Left lung (tissue), 10 donors: Measurements from ENCODE around the gene FRYL. TPM values are rescaled to one million over a fixed set of nuclear protein-coding genes. Genes with fewer than 3 reads are reported as not detected.
A peak's percentile ranks its signal among the peaks of the same experiment; 100 is the strongest.
"Not testable (repeated sequence)": the region's sequence is repeated elsewhere in the genome, so short reads cannot be mapped to it uniquely, and the experiment has no call there.

ENCODE experiments used
- ATAC-seq: fragments of 200-7000 bp; cut with Tn5 transposase; one replicate; pipeline ENCODE4 v1.9.1; 2020; ENCODE audit warnings: moderate library complexity
- DNase-seq, 4 donors: peaks; one replicate each; pipeline ENCODE4 v3.0.0-alpha.2; 2013 to 2020
- H3K27ac ChIP-seq, 2 donors: fragments of 200-600 bp; sonication (generic) in 1 of 2; one replicate each; pipeline versions ENCODE4 v1.5.0 to v1.8.0; 2020 to 2021
- H3K27me3 ChIP-seq, 2 donors: fragments of 200-600 bp; sonication (generic) in 1 of 2; one replicate each; pipeline versions ENCODE4 v1.5.0 to v1.8.0; 2020 to 2021
- H3K36me3 ChIP-seq, 2 donors: fragments of 200-600 bp; sonication (generic) in 1 of 2; one replicate each; pipeline versions ENCODE4 v1.5.0 to v1.8.0; 2020 to 2021
- H3K4me1 ChIP-seq, 2 donors: fragments of 200-600 bp; one replicate each; pipeline ENCODE4 v1.8.0; 2021
- H3K4me3 ChIP-seq, 2 donors: fragments of 200-600 bp; sonication (generic) in 1 of 2; one replicate each; pipeline versions ENCODE4 v1.5.0 to v1.8.0; 2020 to 2021; ENCODE audit warnings: mild to moderate bottlenecking in 1 of 2
- H3K9me3 ChIP-seq, 2 donors: fragments of 200-600 bp; sonication (generic) in 1 of 2; one replicate each; pipeline versions ENCODE4 v1.5.0 to v1.8.0; 2020 to 2021
- intact Hi-C, 2 donors: fragments of 100-400 bp; cut with DNase I; formaldehyde crosslinking; loops; one replicate each; pipeline versions ENCODE4 v1.11.2 to v1.14.2; 2022
- polyA plus RNA-seq, 6 donors: library from polyadenylated mRNA; unstranded; fragments of 120-200 nt; gene quantifications; one replicate each; pipeline ENCODE4 v1.2.1, GENCODE V29; 2013; ENCODE audit not compliant: insufficient read length in 6 of 6
- total RNA-seq, 2 donors: library from RNA; stranded (reverse); fragmentation: NEBNext Ultra II Directional; extraction: Animal tissue kit (Norgen Biotek cat#: 25700); gene quantifications; one replicate each; pipeline ENCODE4 v1.2.1, GENCODE V29; 2021
- TF ChIP-seq, protein P1 (sequence below), 2 donors: fragments of 200-600 bp; sonication (generic) in 1 of 2; IDR thresholded peaks; one replicate each; pipeline versions ENCODE4 v1.5.0 to v1.8.0; 2021; ENCODE audit warnings: antibody characterized with exemption in 2 of 2
- donor health status: DM: no; HTN: yes; CAD: no.
- donor health status: DM: no; HTN: no; CAD: no.

Gene FRYL
- total and polyA plus RNA-seq, 8 donors, result 41.9 to 72.7 (median 50.3) TPM

DNA sequence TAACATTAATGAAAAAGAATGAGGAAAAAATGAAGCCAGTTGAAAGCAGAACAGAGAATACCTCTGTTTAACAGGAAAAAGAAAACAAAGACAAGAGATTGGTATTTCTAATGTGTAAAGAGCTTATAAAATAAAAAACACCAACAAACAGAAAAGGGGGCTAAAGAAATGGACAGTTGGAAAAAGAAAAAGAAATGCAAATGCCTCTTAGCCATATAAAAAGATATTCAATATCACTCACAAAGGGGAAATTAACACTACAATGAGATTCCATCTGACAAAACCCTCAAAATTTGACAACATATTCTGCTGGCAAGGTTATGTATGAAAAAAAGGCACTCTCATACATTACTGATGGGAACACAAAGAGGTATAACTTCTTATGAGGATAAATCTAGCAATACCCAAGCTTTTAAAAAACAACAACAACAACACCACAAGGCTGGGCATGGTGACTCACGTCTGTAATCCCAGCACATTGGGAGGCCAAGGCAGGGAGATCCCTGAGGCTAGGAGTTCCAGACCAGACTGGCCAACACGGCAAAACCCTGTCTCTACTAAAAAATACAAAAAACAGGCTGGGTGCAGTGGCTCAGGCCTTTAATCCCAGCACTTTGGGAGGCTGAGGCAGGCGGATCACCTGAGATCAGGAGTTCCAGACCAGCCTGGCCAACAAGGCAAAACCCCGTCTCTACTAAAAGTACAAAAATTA lies 75.8 kb downstream of the FRYL start:
- TF ChIP-seq, protein P1, sequence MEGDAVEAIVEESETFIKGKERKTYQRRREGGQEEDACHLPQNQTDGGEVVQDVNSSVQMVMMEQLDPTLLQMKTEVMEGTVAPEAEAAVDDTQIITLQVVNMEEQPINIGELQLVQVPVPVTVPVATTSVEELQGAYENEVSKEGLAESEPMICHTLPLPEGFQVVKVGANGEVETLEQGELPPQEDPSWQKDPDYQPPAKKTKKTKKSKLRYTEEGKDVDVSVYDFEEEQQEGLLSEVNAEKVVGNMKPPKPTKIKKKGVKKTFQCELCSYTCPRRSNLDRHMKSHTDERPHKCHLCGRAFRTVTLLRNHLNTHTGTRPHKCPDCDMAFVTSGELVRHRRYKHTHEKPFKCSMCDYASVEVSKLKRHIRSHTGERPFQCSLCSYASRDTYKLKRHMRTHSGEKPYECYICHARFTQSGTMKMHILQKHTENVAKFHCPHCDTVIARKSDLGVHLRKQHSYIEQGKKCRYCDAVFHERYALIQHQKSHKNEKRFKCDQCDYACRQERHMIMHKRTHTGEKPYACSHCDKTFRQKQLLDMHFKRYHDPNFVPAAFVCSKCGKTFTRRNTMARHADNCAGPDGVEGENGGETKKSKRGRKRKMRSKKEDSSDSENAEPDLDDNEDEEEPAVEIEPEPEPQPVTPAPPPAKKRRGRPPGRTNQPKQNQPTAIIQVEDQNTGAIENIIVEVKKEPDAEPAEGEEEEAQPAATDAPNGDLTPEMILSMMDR (IDR thresholded peaks at IDR 0.05), result no peak
- Histone ChIP-seq H3K36me3 (peaks cover 0 to 8% of the 10 kb centered on the region in 2 donors), H3K27ac (no peak overlapping the region), H3K27me3 (no peaks in the 10 kb centered on the region), H3K9me3 (no peaks in the 10 kb centered on the region), H3K4me1 (peaks cover 0 to 12% of the 10 kb centered on the region in 2 donors), H3K4me3 (no peak overlapping the region)
- intact Hi-C loops, result no loop called here
- no peak for DNase-seq
- ATAC-seq, result no peak

GRCh38 chr4:48699475-48699874 lies 80.6 kb downstream of the FRYL start:
- H3K36me3 ChIP-seq, result no peaks in the 10 kb centered on the region
- ATAC-seq, result peak; percentile 67
- peaks cover 7 to 29% of the 10 kb centered on the region in 2 donors for H3K4me1 ChIP-seq
- TF ChIP-seq, protein P1 (IDR thresholded peaks at IDR 0.05), result no peak
- no peaks in the 10 kb centered on the region for H3K9me3 ChIP-seq
- no peak for DNase-seq
- H3K27me3 ChIP-seq, result no peaks in the 10 kb centered on the region
- intact Hi-C loops, result no loop called here
- H3K4me3 ChIP-seq, result no peak overlapping the region
- H3K27ac ChIP-seq, result no peak overlapping the region

DNA sequence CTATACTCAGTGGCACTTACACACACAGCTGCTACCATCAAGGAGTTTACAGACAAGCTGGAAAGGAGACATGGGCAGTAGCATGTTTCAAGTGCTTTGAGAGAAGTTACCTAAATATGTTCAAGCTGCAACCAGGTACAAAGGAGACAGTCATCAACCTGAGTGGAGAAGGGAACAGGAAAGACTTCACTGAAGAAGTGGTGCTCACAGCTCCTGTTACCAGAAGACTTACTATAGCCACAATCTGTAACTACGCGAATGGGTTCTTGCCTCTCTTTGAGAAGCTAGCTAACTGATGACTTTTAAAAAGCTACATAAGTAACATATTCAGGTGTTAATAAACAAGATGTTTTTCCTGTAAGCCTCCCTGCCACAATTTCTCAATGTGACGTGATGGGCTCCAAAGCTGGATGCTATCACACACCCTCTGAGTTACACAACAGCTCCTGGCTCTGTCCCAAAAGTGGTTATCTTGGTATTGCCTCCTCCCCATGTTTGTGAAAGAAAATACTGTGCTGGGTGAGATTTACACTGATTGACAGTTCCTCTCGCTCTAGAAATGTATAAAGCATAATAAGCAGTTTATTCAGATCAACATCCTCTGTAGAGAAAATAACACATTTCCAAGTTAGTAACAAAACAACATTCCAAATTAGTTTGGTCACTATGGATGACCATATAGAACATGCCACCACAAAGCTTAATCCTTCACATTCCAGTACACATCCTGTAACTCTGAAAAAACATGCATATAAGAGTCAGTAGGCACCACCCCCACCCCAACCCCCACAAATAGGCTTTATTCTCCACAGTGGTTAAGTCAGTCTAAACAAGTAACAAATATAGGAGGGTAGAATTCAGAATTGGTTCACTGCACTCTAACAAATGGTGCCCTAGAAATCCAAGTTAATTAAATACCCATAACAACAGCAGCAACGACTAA lies 81.8 kb downstream of the FRYL start:
- peak; percentile 57 for ATAC-seq
- peak overlapping the region in 1 of 2 donors; percentile 4 for H3K27ac ChIP-seq
- no peaks in the 10 kb centered on the region for H3K36me3 ChIP-seq
- intact Hi-C loops, result no loop called here
- no peaks in the 10 kb centered on the region for H3K27me3 ChIP-seq
- TF ChIP-seq, protein P1 (IDR thresholded peaks at IDR 0.05), result no peak
- H3K4me1 ChIP-seq, result peaks cover 7 to 29% of the 10 kb centered on the region in 2 donors
- H3K9me3 ChIP-seq, result no peaks in the 10 kb centered on the region
- peak in 2 of 4 donors; percentile 65 to 71 for DNase-seq
- H3K4me3 ChIP-seq, result no peak overlapping the region

- H3K27ac ChIP-seq, intact Hi-C loops, H3K9me3 ChIP-seq, H3K27me3 ChIP-seq, DNase-seq, ATAC-seq, H3K4me3 ChIP-seq, H3K36me3 ChIP-seq: not testable (repeated sequence)
- H3K4me1 ChIP-seq, result peaks cover 7 to 29% of the 10 kb centered on the region in 2 donors
Observed at GRCh38 chr4:48697516-48697915, 82.6 kb downstream of the FRYL start.

DNA sequence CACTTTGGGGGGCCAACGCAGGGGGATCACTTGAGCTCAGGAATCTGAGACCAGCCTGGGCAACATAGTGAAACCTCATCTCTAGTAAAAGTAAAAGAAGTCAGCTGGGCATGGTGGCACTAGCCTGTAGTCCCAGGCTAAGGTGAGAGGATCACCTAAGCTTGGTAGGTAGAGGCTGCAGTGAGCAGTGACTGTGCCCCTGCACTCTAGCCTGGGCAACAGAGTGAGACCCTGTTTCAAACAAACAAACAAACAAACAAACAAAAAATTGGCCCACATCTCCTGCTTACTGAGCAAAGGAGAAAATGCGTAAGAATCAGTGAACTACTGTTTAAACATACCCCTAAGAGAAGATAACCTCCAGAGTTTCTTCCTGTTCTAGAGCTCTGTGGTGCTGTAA lies 85.3 kb downstream of the FRYL start:
- no peak overlapping the region for H3K4me3 ChIP-seq
- H3K27ac ChIP-seq, result no peak overlapping the region
- no peaks in the 10 kb centered on the region for H3K9me3 ChIP-seq
- intact Hi-C loops, result no loop called here
- H3K27me3 ChIP-seq, result no peaks in the 10 kb centered on the region
- no peaks in the 10 kb centered on the region for H3K36me3 ChIP-seq
- TF ChIP-seq, protein P1 (IDR thresholded peaks at IDR 0.05), result no peak
- H3K4me1 ChIP-seq, result peaks cover 7 to 22% of the 10 kb centered on the region in 2 donors
- DNase-seq (no peak), ATAC-seq (no peak)
